DND-41 (cell line): ENCODE measurements around the gene GRIN2A.

Experiments
- CTCF ChIP-seq: IDR thresholded peaks from 2 replicates; pipeline ENCODE4 v1.5.1; 2012; ENCODE audit warnings: borderline replicate concordance, low read length, moderate library complexity, mild to moderate bottlenecking; ENCODE audit not compliant: poor library complexity, severe bottlenecking; ENCODE audit errors: extremely low read depth
- EZH2 ChIP-seq: IDR thresholded peaks from 3 replicates; pipeline ENCODE4 v1.6.1; 2012; ENCODE audit warnings: borderline replicate concordance, low read depth, mild to moderate bottlenecking, moderate library complexity, low read length, inconsistent platforms; ENCODE audit not compliant: severe bottlenecking

- TF ChIP-seq CTCF (no peak), EZH2 (no peak)
Observed at GRCh38 chr16:9921997-9922396, 260.2 kb downstream of the GRIN2A start.
